Liver (tissue), 3 donors: ENCODE results near the gene NDFIP2.

Experiments used
- CTCF ChIP-seq: fragments of 150-350 bp; IDR thresholded peaks from 2 replicates; pipeline ENCODE4 v1.5.1; 2017; ENCODE audit warnings: improper control_type of control experiment, low read depth, low read length; ENCODE audit not compliant: missing input control
- JUND ChIP-seq, 2 donors: IDR thresholded peaks; 2 replicates each; pipeline ENCODE4 v1.6.1; 2016; ENCODE audit warnings: antibody characterized with exemption in 2 of 2
- RAD21 ChIP-seq, 2 donors: IDR thresholded peaks; 2 replicates each; pipeline ENCODE4 v1.6.1; 2016; ENCODE audit warnings: antibody characterized with exemption in 2 of 2, mild to moderate bottlenecking in 2 of 2
- TAF1 ChIP-seq: conservative IDR thresholded peaks from 2 replicates; pipeline ENCODE4 v1.6.1; 2016; ENCODE audit warnings: antibody characterized with exemption, mild to moderate bottlenecking
- YY1 ChIP-seq: IDR thresholded peaks from 2 replicates; pipeline ENCODE4 v1.6.1; 2016; ENCODE audit warnings: antibody characterized with exemption, mild to moderate bottlenecking
- TF ChIP-seq, protein P1 (sequence below): IDR thresholded peaks from 2 replicates; pipeline ENCODE4 v1.6.1; 2016; ENCODE audit warnings: antibody characterized with exemption
- TF ChIP-seq, protein P2 (sequence below): IDR thresholded peaks from 2 replicates; pipeline ENCODE4 v1.6.1; 2016; ENCODE audit warnings: antibody characterized with exemption
- donor health status: healthy.
- donor health status: healthy.

DNA sequence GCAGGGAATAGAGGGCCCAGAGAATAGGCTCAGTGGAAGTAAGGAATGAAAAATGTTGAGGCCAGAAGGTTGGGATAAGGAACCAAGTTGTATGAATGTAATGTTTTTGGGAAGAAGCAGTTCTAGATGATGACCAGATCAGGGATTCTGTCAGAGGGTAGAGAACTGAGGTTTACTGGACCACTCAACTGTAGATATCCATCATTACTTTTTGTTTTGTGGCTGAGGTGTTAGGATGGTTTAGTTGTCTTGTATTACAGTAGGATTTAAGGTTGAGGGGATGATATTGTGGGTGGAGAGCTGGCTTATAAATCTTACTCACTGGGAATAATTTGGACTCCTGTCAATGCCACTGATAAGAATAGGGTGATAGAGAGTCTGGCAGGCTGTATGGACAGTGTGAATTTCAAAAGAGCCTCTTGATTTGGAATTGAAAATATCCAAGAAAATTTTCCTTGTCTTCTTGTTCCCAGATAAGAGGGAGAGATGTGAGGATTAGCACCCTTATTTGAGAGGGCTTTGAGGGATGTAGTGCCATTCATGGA is 22.6 kb downstream of the NDFIP2 start:
- TF ChIP-seq CTCF (no peak), JUND (IDR thresholded peaks at IDR 0.05) (no peak), RAD21 (IDR thresholded peaks at IDR 0.05) (no peak), YY1 (no peak), TAF1 (no peak)
- TF ChIP-seq, protein P1, sequence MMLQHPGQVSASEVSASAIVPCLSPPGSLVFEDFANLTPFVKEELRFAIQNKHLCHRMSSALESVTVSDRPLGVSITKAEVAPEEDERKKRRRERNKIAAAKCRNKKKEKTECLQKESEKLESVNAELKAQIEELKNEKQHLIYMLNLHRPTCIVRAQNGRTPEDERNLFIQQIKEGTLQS = no peak
- TF ChIP-seq, protein P2, sequence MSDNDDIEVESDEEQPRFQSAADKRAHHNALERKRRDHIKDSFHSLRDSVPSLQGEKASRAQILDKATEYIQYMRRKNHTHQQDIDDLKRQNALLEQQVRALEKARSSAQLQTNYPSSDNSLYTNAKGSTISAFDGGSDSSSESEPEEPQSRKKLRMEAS = no peak
